IMR-90 (cell line): ENCODE data around the gene C11orf98. TPM values are rescaled to one million over a fixed set of nuclear protein-coding genes. Genes with fewer than 3 reads are reported as not detected.

Source experiments
- ATAC-seq: fragments of 200-7000 bp; cut with Tn5 transposase; 2 replicates; pipeline ENCODE4 v1.9.1; 2020; ENCODE audit warnings: low read depth, mild to moderate bottlenecking, moderate library complexity
- BruUV-seq: library from RNA; stranded (reverse); fragments of 400-500 nt; replicated peaks from 2 replicates; lab custom pipeline; 2021; lab: Mats Ljungman, UMichigan
- CTCF ChIA-PET: fragments of 300-600 bp; formaldehyde crosslinking; extraction: SDS; loops from one replicate; lab custom pipeline; 2021; ENCODE audit warnings: antibody characterized with exemption; lab: Yijun Ruan, JAX
- POLR2A ChIA-PET: fragments of 300-600 bp; sonication (Branson Sonifier 250); formaldehyde crosslinking; loops from one replicate; lab custom pipeline; 2022; ENCODE audit warnings: antibody characterized with exemption; ENCODE audit not compliant: unreplicated experiment; lab: Charles Lee
- DNase-seq: peaks from one replicate; pipeline ENCODE4 v3.0.0; 2013
- H2AFZ ChIP-seq: replicated peaks from 2 replicates; pipeline ENCODE3; 2013; ENCODE audit warnings: low read length, mild to moderate bottlenecking; ENCODE audit not compliant: poor library complexity
- H2AK5ac ChIP-seq: 2 replicates; pipeline ENCODE4 v1.6.1; 2013; ENCODE audit warnings: low read depth, low read length, inconsistent platforms
- H2AK9ac ChIP-seq: replicated peaks from 2 replicates; pipeline ENCODE3; 2013; ENCODE audit warnings: mild to moderate bottlenecking, low read depth, low read length, moderate library complexity; ENCODE audit not compliant: poor library complexity
- H2BK120ac ChIP-seq: 2 replicates; pipeline ENCODE4 v1.6.1; 2013; ENCODE audit warnings: low read depth, low read length, inconsistent platforms
- H2BK15ac ChIP-seq: 3 replicates; pipeline ENCODE4 v1.6.1; 2013; ENCODE audit warnings: low read depth, low read length, inconsistent platforms
- H2BK20ac ChIP-seq: 2 replicates; pipeline ENCODE4 v1.6.1; 2013; ENCODE audit warnings: low read depth, mild to moderate bottlenecking, inconsistent platforms, low read length, moderate library complexity
- H2BK5ac ChIP-seq: 2 replicates; pipeline ENCODE4 v1.6.1; 2013; ENCODE audit warnings: mild to moderate bottlenecking, low read depth, low read length, inconsistent platforms; ENCODE audit not compliant: poor library complexity, severe bottlenecking
- H3K14ac ChIP-seq: replicated peaks from 2 replicates; pipeline ENCODE4 v1.6.1; 2013; ENCODE audit warnings: low read depth, low read length, inconsistent platforms
- H3K18ac ChIP-seq: 2 replicates; pipeline ENCODE4 v1.6.1; 2013; ENCODE audit warnings: low read depth, low read length, control low read depth
- H3K23ac ChIP-seq: 2 replicates; pipeline ENCODE4 v1.6.1; 2013; ENCODE audit warnings: low read depth, low read length, inconsistent platforms
- H3K27ac ChIP-seq: 2 replicates; pipeline ENCODE4 v1.5.1; 2013; ENCODE audit warnings: mild to moderate bottlenecking, control low read depth, low read length; ENCODE audit not compliant: insufficient read depth
- H3K27me3 ChIP-seq: 2 replicates; pipeline ENCODE4 v1.6.1; 2013; ENCODE audit warnings: low read length; ENCODE audit not compliant: control insufficient read depth, insufficient read depth
- H3K36me3 ChIP-seq: 2 replicates; pipeline ENCODE4 v1.6.1; 2013; ENCODE audit warnings: low read length, mixed read lengths; ENCODE audit not compliant: control insufficient read depth, insufficient read depth
- H3K4ac ChIP-seq: 2 replicates; pipeline ENCODE4 v1.6.1; 2013; ENCODE audit warnings: low read depth, low read length, inconsistent platforms
- H3K4me1 ChIP-seq: 2 replicates; pipeline ENCODE4 v1.6.1; 2013; ENCODE audit warnings: low read length, mixed read lengths; ENCODE audit not compliant: control insufficient read depth, insufficient read depth
- H3K4me2 ChIP-seq: 2 replicates; pipeline ENCODE4 v1.6.1; 2013; ENCODE audit warnings: low read depth, mild to moderate bottlenecking, control low read depth, low read length, moderate library complexity
- H3K4me3 ChIP-seq: 2 replicates; pipeline ENCODE4 v1.5.1; 2013; ENCODE audit warnings: low read depth, mild to moderate bottlenecking, control low read depth, low read length, moderate library complexity; ENCODE audit not compliant: insufficient read depth
- H3K56ac ChIP-seq: 2 replicates; pipeline ENCODE4 v1.6.1; 2013; ENCODE audit warnings: low read length, inconsistent platforms; ENCODE audit not compliant: insufficient read depth; ENCODE audit errors: extremely low read depth
- H3K79me1 ChIP-seq, 2 experiments: 2 replicates each; pipeline ENCODE4 v1.6.1; 2013; ENCODE audit warnings: low read length in 2 of 2, inconsistent platforms in 1 of 2, low read depth in 1 of 2
- H3K9ac ChIP-seq: 2 replicates; pipeline ENCODE4 v1.6.1; 2013; ENCODE audit warnings: low read depth, low read length, control low read depth
- H3K9me1 ChIP-seq: 2 replicates; pipeline ENCODE4 v1.6.1; 2013; ENCODE audit warnings: low read length, inconsistent platforms; ENCODE audit not compliant: insufficient read depth
- H3K9me3 ChIP-seq: 2 replicates; pipeline ENCODE4 v1.6.1; 2013; ENCODE audit warnings: low read length; ENCODE audit not compliant: control insufficient read depth, insufficient read depth
- H4K20me1 ChIP-seq: 2 replicates; pipeline ENCODE4 v1.6.1; 2013; ENCODE audit warnings: low read length, inconsistent platforms; ENCODE audit not compliant: insufficient read depth
- H4K5ac ChIP-seq: 2 replicates; pipeline ENCODE4 v1.6.1; 2013; ENCODE audit warnings: mild to moderate bottlenecking, low read depth, low read length, control low read depth
- H4K8ac ChIP-seq, 2 experiments: 2 replicates each; pipeline ENCODE4 v1.6.1; 2013; ENCODE audit warnings: low read depth in 2 of 2, low read length in 2 of 2, control low read depth in 1 of 2, inconsistent platforms in 1 of 2
- H4K91ac ChIP-seq: 2 replicates; pipeline ENCODE4 v1.6.1; 2013; ENCODE audit warnings: low read depth, low read length, inconsistent platforms; ENCODE audit not compliant: insufficient read depth
- BHLHE40 ChIP-seq: fragments of 150-350 bp; IDR thresholded peaks from 2 replicates; pipeline ENCODE4 v1.6.1; 2016; ENCODE audit warnings: mild to moderate bottlenecking, low read depth, low read length
- CEBPB ChIP-seq: IDR thresholded peaks from 2 replicates; pipeline ENCODE4 v1.6.1; 2012; ENCODE audit warnings: low read depth, low read length, improper control_type of control experiment
- CHD1 ChIP-seq: IDR thresholded peaks from 2 replicates; pipeline ENCODE4 v1.6.1; 2012; ENCODE audit warnings: low read depth, low read length, improper control_type of control experiment
- ELK1 ChIP-seq: fragments of 150-350 bp; IDR thresholded peaks from 2 replicates; pipeline ENCODE4 v1.6.1; 2016; ENCODE audit warnings: low read depth, mild to moderate bottlenecking, low read length, moderate library complexity, borderline replicate concordance
- FOS ChIP-seq: fragments of 150-350 bp; IDR thresholded peaks from 2 replicates; pipeline ENCODE4 v1.6.1; 2016; ENCODE audit warnings: low read depth, low read length
- MAFK ChIP-seq: IDR thresholded peaks from 2 replicates; pipeline ENCODE4 v1.6.1; 2012; ENCODE audit warnings: low read depth, low read length, improper control_type of control experiment
- MAZ ChIP-seq: IDR thresholded peaks from 2 replicates; pipeline ENCODE4 v1.6.1; 2012; ENCODE audit warnings: low read depth, mild to moderate bottlenecking, low read length, improper control_type of control experiment, moderate library complexity, borderline replicate concordance
- MXI1 ChIP-seq: IDR thresholded peaks from 2 replicates; pipeline ENCODE4 v1.6.1; 2012; ENCODE audit warnings: low read depth, mild to moderate bottlenecking, low read length, moderate library complexity, borderline replicate concordance
- NFE2L2 ChIP-seq: fragments of 150-350 bp; IDR thresholded peaks from 2 replicates; pipeline ENCODE4 v1.6.1; 2016; ENCODE audit warnings: low read depth, mild to moderate bottlenecking, low read length
- POLR2A ChIP-seq: IDR thresholded peaks from 2 replicates; pipeline ENCODE4 v1.6.1; 2012; ENCODE audit warnings: mild to moderate bottlenecking, low read depth, low read length
- RAD21 ChIP-seq: IDR thresholded peaks from 2 replicates; pipeline ENCODE4 v1.6.1; 2012; ENCODE audit warnings: low read length, improper control_type of control experiment
- RCOR1 ChIP-seq: IDR thresholded peaks from 2 replicates; pipeline ENCODE4 v1.6.1; 2012; ENCODE audit warnings: mild to moderate bottlenecking, low read length, improper control_type of control experiment; ENCODE audit not compliant: insufficient replicate concordance
- RFX5 ChIP-seq: IDR thresholded peaks from 2 replicates; pipeline ENCODE4 v1.8.0; 2012; ENCODE audit warnings: low read depth, mild to moderate bottlenecking, low read length, moderate library complexity
- SMC3 ChIP-seq: fragments of 150-350 bp; IDR thresholded peaks from 2 replicates; pipeline ENCODE4 v1.6.1; 2016; ENCODE audit warnings: low read depth, mild to moderate bottlenecking, antibody characterized with exemption, low read length, moderate library complexity
- USF2 ChIP-seq: fragments of 150-350 bp; IDR thresholded peaks from 2 replicates; pipeline ENCODE4 v1.6.1; 2017; ENCODE audit warnings: mild to moderate bottlenecking, antibody characterized with exemption, low read length, low read depth
- WGBS, 2 experiments: methylation state at CpG; one replicate each; pipeline versions ENCODE4 v1.1.5 to v1.1.7; 2013; ENCODE audit warnings: missing lambda C conversion rate in 2 of 2; ENCODE audit not compliant: insufficient read length in 1 of 2; ENCODE audit errors: extremely low coverage in 2 of 2; 5-methylcytosine and 5-hydroxymethylcytosine counted together
- dilution Hi-C: fragments of 300-500 bp; cut with HindIII; formaldehyde crosslinking; loops from one replicate; pipeline ENCODE4 v1.14.3; 2018; ENCODE audit warnings: low sequenced_read_pairs; ENCODE audit not compliant: unreplicated experiment
- in situ Hi-C: fragments of 300-500 bp; cut with MboI; formaldehyde crosslinking; loops from 3 replicates; pipeline ENCODE4 v1.14.3; 2019; ENCODE audit warnings: low sequenced_read_pairs, inconsistent platforms, mixed read lengths
- intact Hi-C: fragments of 100-400 bp; cut with micrococcal nuclease; formaldehyde crosslinking; loops from 2 replicates; pipeline ENCODE4 v1.10.0; 2022
- polyA plus RNA-seq, 3 experiments: library from polyadenylated mRNA; depleted of rRNA; stranded (reverse); fragments of >200 nt; gene quantifications; 2 replicates each; pipeline ENCODE4 v1.2.3, GENCODE V29; 2012; ENCODE audit warnings: low replicate concordance in 1 of 3
- total RNA-seq: library from RNA; depleted of rRNA; stranded (reverse); fragments of >200 nt; gene quantifications from 2 replicates; pipeline ENCODE4 v1.2.3, GENCODE V29; 2012
- TF ChIP-seq, protein P1 (sequence below): conservative IDR thresholded peaks from 2 replicates; pipeline ENCODE4 v1.5.1; 2012; ENCODE audit warnings: mild to moderate bottlenecking, low read depth, low read length, improper control_type of control experiment

C11orf98 gene
- total and polyA plus RNA-seq, 2 of the 4 experiments (the other 2 are of a cell fraction), result 41.2 to 62.3 TPM

DNA sequence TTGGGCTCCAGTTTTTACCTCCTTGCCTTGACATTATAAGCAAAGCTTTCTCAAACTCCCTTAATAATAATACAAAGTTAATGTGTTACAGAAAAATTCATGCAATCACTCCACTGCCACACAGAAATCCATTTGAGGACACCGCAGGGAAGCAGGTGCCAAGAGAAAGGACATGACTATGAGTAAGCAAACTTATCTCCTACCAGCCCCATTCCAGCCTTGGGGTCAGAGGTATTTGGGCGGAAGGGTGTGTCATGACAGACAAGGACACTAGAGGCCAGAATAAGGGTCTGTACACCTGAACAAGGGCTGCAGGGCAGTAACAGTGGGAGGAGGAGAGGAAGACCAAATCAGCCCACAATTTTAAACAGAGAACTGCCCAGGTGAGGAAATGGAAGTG lies 48.3 kb upstream of the C11orf98 start:
- H3K56ac ChIP-seq, result no peak overlapping the region
- H3K4me2 ChIP-seq, result no peak overlapping the region
- no peak overlapping the region for H3K23ac ChIP-seq
- in situ Hi-C loops, result no loop called here
- H4K5ac ChIP-seq, result no peak overlapping the region
- H2BK120ac ChIP-seq, result no peak overlapping the region
- peaks cover 55% of the 10 kb centered on the region for H3K36me3 ChIP-seq
- no peak for TF ChIP-seq CHD1
- no peak for TF ChIP-seq MXI1
- TF ChIP-seq ELK1, result no peak
- TF ChIP-seq RAD21, result no peak
- TF ChIP-seq POLR2A, result no peak
- no peak for TF ChIP-seq BHLHE40
- no peak for TF ChIP-seq SMC3
- no peak for TF ChIP-seq MAZ
- no peak for TF ChIP-seq RCOR1
- TF ChIP-seq, protein P1, sequence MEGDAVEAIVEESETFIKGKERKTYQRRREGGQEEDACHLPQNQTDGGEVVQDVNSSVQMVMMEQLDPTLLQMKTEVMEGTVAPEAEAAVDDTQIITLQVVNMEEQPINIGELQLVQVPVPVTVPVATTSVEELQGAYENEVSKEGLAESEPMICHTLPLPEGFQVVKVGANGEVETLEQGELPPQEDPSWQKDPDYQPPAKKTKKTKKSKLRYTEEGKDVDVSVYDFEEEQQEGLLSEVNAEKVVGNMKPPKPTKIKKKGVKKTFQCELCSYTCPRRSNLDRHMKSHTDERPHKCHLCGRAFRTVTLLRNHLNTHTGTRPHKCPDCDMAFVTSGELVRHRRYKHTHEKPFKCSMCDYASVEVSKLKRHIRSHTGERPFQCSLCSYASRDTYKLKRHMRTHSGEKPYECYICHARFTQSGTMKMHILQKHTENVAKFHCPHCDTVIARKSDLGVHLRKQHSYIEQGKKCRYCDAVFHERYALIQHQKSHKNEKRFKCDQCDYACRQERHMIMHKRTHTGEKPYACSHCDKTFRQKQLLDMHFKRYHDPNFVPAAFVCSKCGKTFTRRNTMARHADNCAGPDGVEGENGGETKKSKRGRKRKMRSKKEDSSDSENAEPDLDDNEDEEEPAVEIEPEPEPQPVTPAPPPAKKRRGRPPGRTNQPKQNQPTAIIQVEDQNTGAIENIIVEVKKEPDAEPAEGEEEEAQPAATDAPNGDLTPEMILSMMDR, result no peak
- TF ChIP-seq NFE2L2, result no peak
- no peak for TF ChIP-seq CEBPB
- no peak for TF ChIP-seq RFX5
- no peak for TF ChIP-seq FOS
- no peak for TF ChIP-seq MAFK
- no peak for TF ChIP-seq USF2
- DNase-seq (no peak), ATAC-seq (no peak)
- H4K20me1 ChIP-seq, result no peaks in the 10 kb centered on the region
- intact Hi-C loops, result no loop called here
- no peak overlapping the region for H2AK5ac ChIP-seq
- H3K79me1 ChIP-seq, result peaks cover 24 to 62% of the 10 kb centered on the region in 2 experiments
- H3K14ac ChIP-seq, result no peak overlapping the region
- no peak overlapping the region for H2BK15ac ChIP-seq
- H2BK5ac ChIP-seq, result no peak overlapping the region
- WGBS, 2 experiments, result no CpG with 5 or more reads among the region's 2 CpGs
- CTCF ChIA-PET, result no interaction called here
- H3K9ac ChIP-seq, result no peak overlapping the region
- H3K4me3 ChIP-seq, result no peak overlapping the region
- BruUV-seq, result no TSS peak
- no peaks in the 10 kb centered on the region for H3K27me3 ChIP-seq
- no peak overlapping the region for H4K8ac ChIP-seq
- no peak overlapping the region for H2AK9ac ChIP-seq
- peaks cover 8% of the 10 kb centered on the region for H3K9me1 ChIP-seq
- H2AFZ ChIP-seq, result no peak overlapping the region
- POLR2A ChIA-PET, result no interaction called here
- dilution Hi-C loops, result no loop called here
- no peaks in the 10 kb centered on the region for H3K9me3 ChIP-seq
- H3K4me1 ChIP-seq, result peaks cover 12% of the 10 kb centered on the region
- H3K18ac ChIP-seq, result no peak overlapping the region
- no peak overlapping the region for H4K91ac ChIP-seq
- H3K27ac ChIP-seq, result peak overlapping the region; percentile 2; the same call in 1 of the 2 replicates
- H3K4ac ChIP-seq, result no peak overlapping the region
- no peak overlapping the region for H2BK20ac ChIP-seq
